Peyer's patch (tissue), 4 donors: Measurements from ENCODE around the gene TP73.

Experiments
- POLR2A ChIP-seq, 2 donors: fragments of 450-650 bp; IDR thresholded peaks; one replicate each; pipeline ENCODE4 v1.5.1; 2017; ENCODE audit warnings: antibody characterized with exemption in 2 of 2, mild to moderate bottlenecking in 2 of 2, moderate library complexity in 2 of 2
- TF ChIP-seq, protein P1 (sequence below), 6 experiments: fragments of 450-650 bp in 4 of 6; fragments of 200-600 bp in 2 of 6; sonication (generic) in 1 of 6; IDR thresholded peaks; one replicate each; pipeline ENCODE4 v1.5.1; 2017 to 2019; ENCODE audit warnings: antibody characterized with exemption in 6 of 6, mild to moderate bottlenecking in 3 of 6, moderate library complexity in 1 of 6

DNA sequence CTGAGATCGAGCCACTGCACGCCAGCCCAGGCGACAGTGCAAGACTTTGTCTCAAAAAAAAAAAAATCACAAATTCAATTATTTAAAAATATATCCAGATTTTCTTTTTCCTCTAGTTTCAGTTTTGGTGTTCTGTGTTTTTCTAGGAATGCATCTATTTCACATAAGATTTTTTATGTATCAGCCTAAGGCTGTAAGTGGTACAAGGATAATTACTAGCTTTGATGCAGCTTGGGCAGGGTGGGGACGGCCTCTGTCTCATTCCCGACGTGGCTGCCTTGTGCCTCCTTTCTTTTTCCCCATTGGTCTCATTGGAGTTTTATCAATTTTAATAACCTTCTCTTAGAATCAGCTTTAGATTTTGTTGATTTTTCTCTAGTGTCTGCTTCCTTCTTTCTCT, 106.8 kb downstream of the TP73 start:
- TF ChIP-seq, protein P1, sequence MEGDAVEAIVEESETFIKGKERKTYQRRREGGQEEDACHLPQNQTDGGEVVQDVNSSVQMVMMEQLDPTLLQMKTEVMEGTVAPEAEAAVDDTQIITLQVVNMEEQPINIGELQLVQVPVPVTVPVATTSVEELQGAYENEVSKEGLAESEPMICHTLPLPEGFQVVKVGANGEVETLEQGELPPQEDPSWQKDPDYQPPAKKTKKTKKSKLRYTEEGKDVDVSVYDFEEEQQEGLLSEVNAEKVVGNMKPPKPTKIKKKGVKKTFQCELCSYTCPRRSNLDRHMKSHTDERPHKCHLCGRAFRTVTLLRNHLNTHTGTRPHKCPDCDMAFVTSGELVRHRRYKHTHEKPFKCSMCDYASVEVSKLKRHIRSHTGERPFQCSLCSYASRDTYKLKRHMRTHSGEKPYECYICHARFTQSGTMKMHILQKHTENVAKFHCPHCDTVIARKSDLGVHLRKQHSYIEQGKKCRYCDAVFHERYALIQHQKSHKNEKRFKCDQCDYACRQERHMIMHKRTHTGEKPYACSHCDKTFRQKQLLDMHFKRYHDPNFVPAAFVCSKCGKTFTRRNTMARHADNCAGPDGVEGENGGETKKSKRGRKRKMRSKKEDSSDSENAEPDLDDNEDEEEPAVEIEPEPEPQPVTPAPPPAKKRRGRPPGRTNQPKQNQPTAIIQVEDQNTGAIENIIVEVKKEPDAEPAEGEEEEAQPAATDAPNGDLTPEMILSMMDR (IDR thresholded peaks at IDR 0.05) = no peak
- TF ChIP-seq POLR2A (IDR thresholded peaks at IDR 0.05) = no peak
